Measurements from ENCODE around the gene CRAMP1.

DNA sequence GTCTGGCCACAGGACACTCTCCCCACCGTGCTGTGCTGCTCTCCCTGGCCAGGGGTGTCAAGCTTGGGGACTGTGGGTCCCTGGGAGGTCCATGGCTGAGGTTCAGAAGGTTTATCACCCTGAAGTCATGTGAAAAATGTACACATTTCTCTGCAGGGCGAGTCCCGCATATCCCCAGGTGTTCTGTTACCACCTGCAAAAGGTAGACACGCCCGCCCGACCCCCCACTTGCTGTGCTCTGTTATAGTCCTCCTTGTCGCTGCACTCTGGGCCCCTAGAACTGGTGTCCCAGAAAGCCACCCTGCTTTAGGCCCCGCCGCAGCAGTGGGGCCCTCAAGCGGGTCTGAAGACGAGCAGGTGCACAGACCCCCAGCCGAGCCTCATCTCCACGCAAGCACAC is 77.7 kb downstream of the CRAMP1 start:
- TF ChIP-seq, protein P1, sequence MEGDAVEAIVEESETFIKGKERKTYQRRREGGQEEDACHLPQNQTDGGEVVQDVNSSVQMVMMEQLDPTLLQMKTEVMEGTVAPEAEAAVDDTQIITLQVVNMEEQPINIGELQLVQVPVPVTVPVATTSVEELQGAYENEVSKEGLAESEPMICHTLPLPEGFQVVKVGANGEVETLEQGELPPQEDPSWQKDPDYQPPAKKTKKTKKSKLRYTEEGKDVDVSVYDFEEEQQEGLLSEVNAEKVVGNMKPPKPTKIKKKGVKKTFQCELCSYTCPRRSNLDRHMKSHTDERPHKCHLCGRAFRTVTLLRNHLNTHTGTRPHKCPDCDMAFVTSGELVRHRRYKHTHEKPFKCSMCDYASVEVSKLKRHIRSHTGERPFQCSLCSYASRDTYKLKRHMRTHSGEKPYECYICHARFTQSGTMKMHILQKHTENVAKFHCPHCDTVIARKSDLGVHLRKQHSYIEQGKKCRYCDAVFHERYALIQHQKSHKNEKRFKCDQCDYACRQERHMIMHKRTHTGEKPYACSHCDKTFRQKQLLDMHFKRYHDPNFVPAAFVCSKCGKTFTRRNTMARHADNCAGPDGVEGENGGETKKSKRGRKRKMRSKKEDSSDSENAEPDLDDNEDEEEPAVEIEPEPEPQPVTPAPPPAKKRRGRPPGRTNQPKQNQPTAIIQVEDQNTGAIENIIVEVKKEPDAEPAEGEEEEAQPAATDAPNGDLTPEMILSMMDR (IDR thresholded peaks at IDR 0.05): no peak
- TF ChIP-seq POLR2A (IDR thresholded peaks at IDR 0.05) (no peak), EP300 (IDR thresholded peaks at IDR 0.05) (no peak)

Data from sigmoid colon (tissue), 4 donors.